GM12892 (cell line): ENCODE measurements around the gene IMP3.
"Not testable (repeated sequence)": the region's sequence is repeated elsewhere in the genome, so short reads cannot be mapped to it uniquely, and the experiment has no call there.

Source experiments
- DNase-seq: peaks from one replicate; pipeline ENCODE4 v3.0.0; 2011; ENCODE audit not compliant: insufficient read length
- FAIRE-seq: peaks from 2 replicates; lab custom pipeline; 2011; peaks lifted over from hg19 to GRCh38; lab: Jason Lieb, UNC
- POLR2A ChIP-seq: IDR thresholded peaks from 2 replicates; pipeline ENCODE4 v1.6.1; 2011; ENCODE audit warnings: low read depth, low read length, control low read depth
- POLR2AphosphoS5 ChIP-seq: IDR thresholded peaks from 2 replicates; pipeline ENCODE4 v1.6.1; 2011; ENCODE audit warnings: low read depth, low read length, control low read depth
- TAF1 ChIP-seq: IDR thresholded peaks from 2 replicates; pipeline ENCODE4 v1.6.1; 2011; ENCODE audit warnings: low read depth, mild to moderate bottlenecking, control low read depth, low read length, borderline replicate concordance

The IMP3 gene

DNA sequence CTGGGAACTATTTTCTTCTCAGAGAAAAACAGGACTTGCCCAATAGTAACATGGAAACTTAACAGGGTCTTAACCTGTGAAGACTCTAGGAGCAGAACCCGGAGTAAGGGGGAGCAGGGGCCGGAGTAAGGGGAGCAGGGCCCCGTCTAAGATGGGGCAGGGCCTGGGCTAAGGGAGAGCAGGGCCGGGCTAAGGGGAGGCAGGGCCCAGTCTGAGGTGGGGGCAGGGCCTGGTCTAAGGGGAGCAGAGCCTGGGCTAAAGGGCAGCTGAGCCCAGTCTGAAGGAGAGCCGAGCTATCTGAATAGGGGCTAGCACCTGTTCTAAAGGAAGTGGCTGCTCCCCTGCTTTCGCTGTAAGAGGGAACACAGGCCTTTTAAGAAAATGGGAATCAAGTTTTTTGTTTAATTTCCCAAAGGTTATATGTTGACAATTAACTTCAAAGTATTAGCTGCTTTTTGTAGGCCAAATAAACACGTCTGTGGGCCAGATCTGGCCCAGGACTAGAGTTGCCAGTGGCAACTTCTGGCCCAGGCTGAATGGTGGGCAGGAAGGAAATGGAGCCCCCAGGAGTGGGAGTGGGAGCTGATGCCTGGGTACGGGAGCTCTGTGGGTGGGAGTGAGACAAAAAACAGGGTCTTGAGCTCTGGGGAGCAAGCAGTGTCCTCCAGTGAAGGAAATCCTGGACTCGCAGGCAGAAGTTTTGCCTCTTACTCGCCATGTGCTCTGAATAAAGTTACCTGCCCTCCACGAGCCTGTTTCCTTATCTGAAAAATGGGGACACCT lies 40.2 kb upstream of the IMP3 start:
- DNase-seq (no peak), FAIRE-seq (no peak)
- TF ChIP-seq POLR2A (no peak), POLR2AphosphoS5 (no peak), TAF1 (no peak)

DNA sequence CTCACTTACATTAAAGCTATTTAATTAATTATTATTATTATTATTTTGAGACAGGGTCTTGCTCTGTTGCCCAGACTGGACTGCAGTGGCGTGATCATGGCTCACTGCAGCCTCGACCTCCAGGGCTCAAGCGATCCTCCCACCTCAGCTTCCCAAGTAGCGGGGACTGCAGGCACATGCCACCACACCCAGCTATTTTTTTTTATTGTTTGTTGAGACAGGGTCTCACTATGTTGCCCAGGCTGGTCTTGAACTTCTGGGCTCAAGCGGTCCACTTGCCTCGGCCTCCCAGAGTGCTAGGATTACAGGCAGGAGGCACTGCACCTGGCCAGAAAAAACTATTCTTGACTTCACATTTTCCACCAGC lies 38.3 kb upstream of the IMP3 start:
- not testable (repeated sequence) for DNase-seq, FAIRE-seq

DNA sequence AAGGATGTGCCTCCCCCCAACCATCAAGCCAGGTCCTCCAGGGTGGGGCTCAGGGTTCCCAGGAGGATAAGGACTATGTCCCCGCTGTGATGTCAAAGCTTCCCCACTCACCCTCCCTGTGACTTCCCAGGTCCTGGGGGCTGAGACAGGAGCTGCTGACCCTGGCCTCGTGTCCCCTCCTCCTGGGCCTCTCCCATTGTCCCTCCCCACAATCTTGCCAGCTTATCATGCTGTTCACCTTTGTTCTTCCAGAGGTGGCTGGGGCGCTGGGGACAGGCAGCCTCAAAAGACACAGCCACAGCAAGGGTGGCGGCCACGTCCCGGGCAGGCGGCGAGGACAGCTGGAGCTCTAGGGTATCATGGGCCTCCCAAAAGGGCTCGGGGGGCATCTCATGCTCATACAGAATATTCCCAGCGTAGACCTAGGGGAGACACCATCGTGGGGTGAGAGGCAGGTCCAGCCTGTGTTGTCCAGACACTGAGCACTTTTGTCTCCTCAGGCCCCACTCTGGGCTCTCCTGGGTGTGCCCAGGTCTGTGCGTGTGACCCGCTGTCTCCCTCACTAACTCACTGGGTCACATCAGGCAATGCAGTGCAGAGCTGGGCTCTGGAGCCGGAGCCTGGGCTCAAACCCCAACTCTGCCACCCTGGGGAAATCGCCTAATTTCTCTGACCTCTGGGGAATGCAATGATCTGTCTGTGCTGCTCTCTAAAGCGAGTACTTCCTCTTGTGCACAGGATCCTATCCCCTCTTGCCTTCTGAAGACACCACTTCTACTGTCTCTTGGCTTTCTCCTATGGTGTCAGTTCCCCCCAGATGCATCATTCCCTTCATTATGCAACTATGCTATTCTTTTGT lies 37.7 kb upstream of the IMP3 start:
- FAIRE-seq (no peak), DNase-seq (no peak)
- TF ChIP-seq POLR2A (no peak), POLR2AphosphoS5 (no peak), TAF1 (no peak)

DNA sequence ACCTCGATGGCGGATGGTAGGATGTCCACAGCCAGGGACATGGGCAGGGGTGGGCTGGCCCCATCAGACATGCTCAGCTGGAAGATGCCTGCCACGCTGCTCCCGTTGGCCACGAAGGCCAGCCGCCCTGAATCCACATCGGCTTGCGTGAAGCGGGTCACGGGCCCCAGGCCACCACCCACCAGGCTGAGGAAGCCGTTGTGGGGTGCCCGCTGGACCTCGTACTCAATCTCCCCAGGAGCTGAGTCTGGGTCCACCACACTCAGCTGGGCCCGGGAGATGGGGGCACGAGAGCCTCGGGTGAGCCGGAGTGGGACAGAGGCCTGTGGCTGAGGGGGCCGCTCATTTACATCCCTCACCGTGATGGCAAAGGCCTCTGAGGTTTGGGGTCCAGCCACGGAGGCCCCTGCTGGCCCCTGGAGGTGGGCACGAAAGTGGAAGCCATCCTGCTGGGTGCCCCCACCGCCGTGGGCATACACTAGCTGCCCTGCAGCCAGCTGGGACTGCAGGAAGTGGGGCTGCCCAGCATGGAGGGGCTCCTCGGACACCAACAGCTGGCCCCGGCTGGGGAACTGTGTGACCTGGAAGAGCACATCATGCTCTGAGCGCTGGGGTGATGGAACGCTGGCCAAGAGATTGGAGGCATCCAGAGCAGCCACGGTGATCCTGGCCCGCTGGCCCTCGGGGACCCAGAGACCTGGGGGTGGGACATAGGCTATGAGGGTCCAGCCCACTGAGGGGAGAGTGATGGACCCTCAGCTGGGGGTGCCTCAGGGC lies 36.9 kb upstream of the IMP3 start:
- no peak for FAIRE-seq
- DNase-seq, result no peak
- TF ChIP-seq TAF1 (no peak), POLR2AphosphoS5 (no peak), POLR2A (no peak)

DNA sequence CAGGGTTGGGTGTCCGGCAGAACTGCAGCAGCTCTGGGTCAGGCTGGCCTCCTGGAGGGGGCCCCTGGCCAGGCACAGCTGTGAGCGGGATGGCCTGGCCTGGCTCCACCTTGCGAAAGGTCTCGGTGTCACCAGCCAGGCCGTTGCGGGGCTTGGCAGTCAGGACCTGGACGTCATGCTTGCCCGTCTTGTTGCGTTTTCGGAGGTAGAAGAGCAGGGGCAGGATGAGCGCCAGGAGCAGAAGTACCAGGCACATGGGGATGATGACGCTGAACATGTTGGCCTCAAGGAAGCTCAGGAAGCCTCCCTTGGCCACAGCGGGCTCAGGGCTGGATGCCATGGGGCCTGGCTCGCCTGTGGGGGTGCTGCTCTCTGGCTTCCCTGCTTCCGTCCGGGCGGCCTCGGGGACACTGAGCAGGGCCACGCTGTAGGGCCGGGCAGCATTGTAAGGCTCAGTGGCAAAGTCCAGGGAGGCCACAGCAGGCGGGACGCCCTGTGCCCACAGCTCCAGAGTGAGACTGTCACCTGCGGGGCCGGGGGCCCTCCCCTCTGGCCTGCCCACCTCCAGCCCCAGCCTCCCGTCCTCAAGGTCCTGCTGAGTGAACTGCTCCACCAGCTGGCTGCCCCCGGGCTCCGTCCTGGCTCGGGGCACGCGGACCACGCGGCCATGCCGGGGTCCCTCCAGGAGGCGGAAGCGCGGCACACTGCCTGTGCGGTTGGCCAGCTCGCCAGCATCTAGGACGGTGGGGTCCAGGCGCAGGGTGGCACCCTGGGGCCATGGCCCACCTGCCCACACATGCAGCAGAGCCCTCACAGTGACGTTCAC lies 35.8 kb upstream of the IMP3 start:
- TF ChIP-seq POLR2AphosphoS5 (no peak), TAF1 (no peak), POLR2A (no peak)
- FAIRE-seq, result no peak
- DNase-seq, result no peak

DNA sequence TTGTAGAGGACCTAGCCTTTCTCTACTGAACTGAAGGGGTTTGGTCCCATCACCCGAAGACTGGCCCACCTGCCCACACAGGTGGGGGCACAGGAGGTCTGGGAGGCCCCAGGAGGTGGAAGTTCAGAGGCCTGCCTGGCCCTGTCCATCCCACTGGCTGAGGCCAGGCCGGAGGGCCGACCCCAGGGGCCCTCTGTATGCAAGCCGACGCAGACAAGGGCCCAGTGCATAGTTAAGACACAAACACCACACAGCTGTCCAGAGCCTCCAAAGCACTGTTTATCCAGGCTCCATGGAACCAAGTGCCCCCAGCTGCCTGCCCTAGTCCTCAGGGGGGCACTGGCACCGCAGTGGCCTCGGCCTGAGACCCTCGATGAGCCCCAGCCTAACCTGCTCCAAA lies 34.3 kb upstream of the IMP3 start:
- no peak for DNase-seq
- no peak for TF ChIP-seq TAF1
- no peak for TF ChIP-seq POLR2A
- TF ChIP-seq POLR2AphosphoS5, result no peak
- FAIRE-seq, result no peak

DNA sequence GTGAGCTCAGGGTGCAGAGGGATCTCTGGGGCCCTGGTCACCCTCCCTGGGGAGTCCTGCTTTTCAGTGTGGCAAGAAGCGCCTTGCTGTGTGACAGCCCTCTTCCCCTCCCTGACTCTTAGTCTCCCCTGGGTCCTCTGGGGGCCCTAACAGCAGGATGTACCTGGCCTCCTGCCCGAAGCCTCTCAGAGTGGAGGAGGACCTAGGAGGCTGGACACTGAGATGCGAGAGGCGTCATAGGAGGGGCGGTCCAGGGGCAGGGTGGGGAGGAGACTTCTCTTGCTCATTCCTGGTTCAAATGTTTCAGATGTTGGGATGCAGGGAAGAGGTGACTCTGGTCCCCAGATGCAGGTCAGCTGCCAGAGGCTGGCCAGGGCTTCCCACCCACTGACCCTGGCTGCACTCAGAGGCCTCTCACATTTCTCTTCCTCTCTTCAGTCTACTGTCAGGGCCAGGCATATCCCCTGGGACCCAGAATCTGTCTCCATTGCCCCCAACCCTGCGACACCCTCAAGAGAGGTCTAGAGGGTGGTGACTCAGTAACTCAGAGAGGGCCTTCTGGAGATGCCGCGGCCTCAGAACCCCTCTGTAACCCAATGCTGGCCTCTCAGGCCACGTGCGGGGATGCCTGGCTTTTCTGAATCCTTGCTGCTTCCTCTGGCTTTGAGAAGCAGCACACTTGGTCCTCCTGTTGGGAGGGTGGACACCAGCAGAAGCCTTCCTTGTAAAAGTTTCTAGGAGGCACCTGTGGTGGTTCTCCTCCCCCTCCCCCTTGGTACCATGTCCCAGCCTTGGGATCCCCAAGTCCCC lies 33.6 kb upstream of the IMP3 start:
- no peak for FAIRE-seq
- TF ChIP-seq POLR2A (no peak), TAF1 (no peak), POLR2AphosphoS5 (no peak)
- no peak for DNase-seq

DNA sequence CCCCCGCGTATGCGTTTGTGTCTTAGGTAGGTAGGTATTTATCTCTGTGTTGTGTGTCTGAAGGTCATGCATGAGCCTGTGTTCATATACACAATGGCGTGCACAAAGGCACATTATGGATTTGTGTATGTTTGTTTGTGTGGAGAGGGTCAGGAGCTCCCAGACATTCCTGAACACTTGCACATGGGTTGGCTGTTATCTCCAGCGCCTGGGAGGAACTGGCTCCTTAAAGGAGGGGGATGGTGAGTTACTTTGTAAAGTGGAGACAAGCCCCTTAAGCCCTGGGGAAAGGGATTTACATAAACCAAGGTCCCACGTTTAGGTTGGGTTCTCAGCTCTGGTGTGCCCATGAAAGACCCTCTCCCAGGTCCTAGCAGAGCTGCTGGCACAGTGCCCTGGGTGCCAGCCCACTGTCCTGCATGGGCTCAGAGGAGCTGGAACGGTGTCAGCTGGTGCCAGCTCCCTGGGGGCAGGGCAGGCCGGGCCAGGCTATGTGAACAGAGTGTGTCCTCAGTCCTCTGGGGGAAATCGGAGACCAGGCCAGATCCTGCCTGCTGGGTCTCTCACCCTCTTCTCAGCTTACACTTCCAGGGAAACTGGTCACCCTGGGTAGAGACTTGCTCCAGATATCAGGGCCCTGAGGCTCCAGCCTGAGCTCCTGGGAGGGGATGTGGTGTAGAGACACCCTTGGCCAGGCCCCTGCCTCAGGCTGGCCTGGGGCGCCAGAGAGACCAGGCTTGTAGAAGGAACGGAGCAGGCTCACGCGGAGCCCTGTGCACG lies 32.8 kb upstream of the IMP3 start:
- DNase-seq (no peak), FAIRE-seq (no peak)
- TF ChIP-seq TAF1, result no peak
- TF ChIP-seq POLR2AphosphoS5, result no peak
- no peak for TF ChIP-seq POLR2A

DNA sequence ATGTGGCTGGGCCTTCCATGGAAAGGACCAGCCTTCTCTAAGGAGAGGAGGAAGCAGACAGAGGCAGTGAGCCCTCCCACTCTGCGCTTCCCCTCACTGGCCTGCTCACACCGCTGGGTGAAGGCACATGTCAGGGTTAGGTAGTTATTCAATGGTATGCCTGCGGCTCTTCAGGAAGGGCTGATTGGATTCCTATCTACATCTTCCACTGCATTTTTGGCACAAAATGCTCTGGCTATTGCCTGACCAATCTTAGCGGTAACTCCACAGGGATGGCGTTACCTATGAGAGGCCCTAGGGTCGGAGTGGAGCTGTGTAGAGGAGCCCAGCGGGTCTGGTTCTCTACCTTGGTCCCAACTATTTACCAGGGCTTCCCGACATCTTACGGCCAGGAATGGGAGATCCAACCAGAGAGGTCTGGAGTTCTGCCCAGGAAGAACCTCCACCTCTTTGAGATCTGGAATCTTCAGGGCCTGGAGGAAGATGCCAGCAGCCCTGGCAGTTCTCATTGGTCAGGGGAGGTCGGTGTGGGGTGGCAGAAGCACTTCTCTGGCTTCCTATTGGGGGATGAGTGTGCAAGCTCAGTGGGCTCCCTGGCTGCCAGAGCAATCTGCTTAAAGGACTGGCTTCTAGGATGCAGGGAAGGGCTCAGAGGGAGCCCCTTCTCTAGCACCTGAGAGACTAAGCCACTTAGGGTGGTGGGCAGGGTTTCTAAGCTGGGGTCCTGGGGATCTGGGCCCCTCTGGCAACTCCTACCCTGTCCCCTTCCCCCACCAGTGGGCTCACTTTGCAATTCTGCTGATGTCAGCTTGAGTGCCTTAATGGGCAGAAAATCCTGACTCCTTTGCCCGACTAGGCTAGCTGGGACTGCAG lies 31.9 kb upstream of the IMP3 start:
- DNase-seq (no peak), FAIRE-seq (no peak)
- TF ChIP-seq POLR2A (no peak), POLR2AphosphoS5 (no peak), TAF1 (no peak)
